Measurements from ENCODE around the gene MACF1.
"Not testable (repeated sequence)": the region's sequence is repeated elsewhere in the genome, so short reads cannot be mapped to it uniquely, and the experiment has no call there.

Gene MACF1

DNA sequence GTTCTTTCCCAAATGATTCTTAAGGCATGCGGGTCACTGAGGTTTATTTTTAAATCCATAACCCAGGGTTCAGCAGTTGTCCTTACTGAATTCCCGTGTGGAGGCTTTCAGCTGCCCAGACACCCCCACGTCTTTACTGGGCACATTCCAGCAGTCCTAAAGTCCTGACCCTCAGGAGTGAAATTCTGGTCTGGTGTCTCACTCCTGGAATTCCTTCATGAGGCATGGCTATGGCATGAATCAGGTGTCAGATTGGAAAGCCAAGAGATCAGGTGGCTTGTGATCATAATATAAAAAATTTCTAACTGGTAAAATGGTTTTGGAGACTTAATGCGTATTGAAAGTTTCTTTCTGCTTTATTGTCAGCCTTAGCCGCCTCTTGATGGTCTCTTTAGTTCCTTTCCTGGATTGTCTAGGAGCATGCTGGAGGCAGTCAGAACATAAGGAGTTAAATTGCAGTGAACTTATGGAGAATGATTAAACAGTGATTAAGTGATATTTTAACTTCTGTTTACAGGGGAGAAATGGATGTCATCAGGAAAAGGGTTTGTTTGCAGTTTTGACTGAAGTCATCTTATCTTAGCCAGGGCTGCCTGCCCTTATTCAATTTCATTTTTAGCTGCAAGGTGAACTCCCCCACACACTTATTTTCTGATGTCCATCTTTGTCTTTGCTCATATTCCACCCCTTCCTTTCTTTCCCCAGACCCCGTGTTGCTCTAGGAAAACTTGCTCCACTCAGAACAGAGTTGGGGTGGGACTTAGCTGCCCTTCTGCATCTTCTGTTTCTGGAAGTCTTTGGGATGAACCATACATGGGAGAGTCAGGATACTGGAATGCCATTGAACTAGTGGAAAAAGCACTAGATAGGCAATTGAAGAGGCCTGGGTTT lies 25.7 kb upstream of the MACF1 start:
- no peak for DNase-seq

DNA sequence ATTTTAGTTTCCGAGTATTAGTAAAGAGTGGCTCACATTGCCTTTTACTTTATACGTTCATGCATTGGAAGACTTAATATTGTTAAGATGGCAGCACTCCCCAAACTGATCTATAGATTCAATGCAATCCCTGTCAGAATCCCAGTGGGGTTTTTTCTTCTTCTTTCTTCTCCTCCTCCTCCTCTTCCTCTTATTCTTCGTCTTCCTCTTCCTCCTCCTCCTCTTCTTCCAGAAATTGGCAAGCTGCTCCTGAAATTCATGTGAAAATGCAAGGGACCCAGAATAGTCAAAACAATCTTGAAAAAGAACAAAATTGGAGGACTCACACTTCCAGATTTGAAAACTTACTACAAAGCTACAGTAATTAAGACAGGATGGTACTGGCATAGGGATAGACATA lies 23.2 kb upstream of the MACF1 start:
- no peak for DNase-seq

DNA sequence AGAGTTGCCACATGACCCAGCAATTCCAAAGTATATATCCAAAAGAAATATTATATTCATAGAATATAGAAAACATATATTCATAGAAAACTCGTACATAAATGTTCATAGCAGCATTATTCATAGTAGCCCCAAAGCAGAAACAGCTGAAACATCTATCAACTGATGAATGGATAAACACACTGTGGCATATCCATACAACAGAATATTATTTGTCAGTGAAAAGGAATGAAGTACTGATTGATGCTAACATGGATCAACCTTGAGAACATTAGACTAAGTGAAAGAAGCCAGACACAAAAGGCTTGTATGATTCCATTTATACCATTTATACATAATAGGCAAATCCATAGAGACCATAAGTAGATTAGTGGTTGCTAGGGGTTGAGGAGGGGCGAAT lies 21.7 kb upstream of the MACF1 start:
- DNase-seq, result no peak

DNA sequence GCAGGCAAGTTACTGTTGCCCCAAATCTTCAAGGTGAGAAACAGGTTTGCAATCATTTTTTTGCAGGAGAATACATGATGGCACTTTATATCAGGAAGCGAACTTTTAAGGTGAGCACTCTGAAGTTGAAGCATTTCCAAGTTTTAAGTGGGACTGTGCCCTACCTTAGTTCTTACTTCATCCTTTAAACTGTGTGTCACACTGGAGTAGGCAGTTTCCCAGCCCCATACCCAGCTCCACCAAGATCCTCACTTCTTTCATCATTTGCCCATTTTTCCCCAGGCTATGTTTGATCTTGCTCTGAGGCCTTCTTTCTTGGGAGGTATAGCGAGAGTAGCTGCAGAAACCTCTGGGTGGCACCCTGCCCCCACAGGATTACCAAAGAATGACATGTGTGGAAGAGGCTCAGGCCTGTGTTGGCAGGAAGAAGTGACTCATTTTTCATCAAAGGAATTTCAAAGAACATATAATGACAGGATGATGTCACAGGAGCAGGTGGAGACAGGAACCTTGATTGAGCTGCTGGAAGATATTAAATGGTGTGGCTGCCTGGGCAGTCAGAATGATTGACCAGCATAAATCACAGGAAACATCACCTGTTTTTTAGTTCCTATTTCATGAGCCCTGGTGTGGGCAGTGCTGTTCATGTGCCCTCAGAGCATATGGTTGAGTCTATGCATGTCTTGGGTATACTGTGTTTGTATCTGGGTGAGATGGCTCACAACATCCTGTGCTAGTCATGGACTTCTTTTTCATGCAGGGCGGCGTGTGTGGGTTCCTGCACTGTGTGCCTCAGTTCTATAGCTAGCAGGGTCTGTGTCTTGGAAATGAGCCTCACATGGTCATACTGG lies 20.8 kb upstream of the MACF1 start:
- peak; percentile 94 for DNase-seq

DNA sequence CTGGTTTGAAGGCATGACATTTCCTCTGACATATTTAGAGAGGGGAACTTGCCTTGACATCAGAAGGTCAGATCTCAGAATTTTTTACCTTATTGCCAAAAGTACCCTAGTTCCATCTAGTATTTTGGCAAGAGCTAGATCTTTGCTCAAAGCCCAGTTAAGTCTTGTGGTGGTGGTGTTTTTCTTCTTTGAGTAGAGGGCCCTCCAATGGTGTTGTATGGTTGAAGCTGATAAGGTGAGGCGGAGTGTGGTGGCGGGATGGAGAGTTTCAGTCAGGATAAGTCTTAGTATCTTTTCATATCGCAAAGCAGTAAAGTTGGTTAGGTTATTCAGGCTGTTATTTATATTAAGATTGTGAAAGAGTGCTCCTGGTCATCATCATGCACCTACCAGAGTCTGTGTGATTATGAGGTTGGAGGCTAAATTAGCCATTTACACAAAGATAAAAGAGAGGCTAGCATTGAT lies 20.1 kb upstream of the MACF1 start:
- no peak for DNase-seq

DNA sequence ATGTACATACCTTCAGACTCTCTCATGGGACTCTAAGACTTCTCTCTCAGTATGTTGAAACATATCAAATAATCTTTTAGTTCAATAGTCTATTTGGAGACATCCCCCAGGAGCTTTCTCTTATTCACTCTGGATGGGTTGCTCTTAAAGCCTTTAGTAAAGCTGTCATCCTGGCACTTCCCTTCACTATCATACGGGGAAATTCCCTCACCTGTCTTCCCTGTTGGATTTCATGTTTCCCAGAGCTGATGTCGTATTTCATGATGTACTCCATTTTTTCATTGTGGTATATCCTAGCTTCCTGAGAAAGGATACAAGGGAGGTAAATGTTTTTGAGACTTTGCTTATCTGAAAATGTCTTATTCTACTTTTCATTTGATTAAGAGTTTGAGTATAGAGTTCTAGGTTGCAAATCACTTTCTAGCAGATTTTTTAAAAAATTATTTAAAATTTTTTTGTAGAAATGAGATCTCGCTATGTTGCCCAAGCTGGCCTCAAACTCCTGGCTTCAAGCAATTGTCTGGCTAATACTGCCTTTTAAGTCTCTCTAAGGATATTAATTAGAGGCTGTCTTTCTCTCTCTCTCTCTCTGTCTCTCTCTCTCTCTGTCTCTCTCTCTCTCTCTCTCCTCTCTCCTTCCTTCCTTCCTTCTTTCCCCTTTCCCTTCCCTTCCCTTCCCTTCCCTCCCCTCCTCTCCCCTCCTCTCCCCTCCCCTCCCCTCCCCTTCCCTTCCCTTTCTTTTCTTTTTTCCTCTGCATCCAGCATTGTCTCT lies 17.0 kb upstream of the MACF1 start:
- no peak for DNase-seq

DNA sequence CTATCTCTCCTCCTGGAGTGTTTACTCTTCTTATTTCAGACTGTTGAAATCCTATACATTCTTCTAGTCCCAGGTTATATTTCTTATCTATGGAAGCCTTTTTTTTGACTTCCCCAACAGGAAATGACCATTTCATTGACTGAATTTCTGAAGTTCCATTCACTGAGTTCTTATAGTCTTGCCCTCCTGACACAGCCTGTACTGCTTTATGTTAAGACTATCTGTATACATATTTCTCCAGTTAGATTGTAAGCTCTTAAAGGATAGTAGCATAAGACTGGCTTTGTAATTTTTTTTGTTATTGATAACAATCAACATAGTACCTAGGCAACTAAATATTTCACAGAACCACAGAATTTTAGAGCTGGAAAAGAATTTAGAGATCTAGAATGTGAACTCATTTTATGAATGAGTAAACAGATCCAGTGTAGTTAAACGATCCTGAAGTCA lies 14.9 kb upstream of the MACF1 start:
- DNase-seq, result peak; percentile 30

DNA sequence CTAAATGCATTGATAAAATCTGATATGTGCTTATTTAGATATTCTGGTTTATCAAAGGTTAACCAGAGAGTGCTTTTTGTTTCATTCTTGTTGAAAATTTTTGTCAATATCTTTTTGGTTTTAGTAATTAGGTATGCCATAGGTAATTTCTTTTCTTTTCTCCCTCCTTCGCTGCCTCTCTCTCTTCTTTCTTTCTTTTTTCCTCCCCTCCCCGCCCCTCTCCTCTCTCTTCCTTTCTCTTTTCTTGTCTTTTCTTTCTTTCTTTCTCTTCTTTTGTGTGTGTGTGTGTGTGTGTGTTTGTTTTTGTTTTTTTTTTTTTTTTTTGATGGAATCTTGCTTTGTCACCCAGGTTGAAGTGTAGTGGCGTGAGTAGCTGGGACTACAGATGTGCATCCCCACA lies 14.4 kb upstream of the MACF1 start:
- no peak for DNase-seq

DNA sequence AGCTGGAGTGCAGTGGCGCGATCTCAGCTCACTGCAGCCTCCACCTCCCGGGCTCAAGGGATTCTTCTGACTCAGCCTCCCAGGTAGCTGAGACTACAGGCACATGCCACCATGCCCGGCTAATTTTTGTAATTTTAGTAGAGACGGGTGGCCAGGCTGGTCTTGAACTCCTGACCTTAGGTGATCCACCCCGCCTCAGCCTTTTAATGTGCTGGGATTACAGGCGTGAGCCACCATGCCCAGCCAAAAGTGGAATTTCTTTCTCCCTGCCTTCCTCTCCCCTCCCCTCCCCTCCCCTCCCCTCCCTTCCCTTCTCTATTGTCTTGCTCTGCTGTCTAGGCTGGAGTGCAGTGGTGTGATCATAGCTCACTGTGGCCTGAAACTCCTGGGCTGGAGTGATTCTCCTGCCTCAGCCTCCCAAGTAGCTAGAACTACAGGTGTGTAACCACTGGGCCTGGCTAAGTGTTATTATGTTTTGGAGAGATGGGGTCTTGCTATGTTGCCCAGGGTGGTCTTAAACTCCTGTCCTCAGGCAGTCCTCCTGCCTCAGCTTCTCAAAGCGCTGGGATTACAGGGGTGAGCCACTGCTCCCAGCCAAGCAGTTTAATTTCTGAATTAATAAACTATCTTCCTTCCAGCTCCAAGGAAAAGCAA lies 10.0 kb upstream of the MACF1 start:
- DNase-seq, result no peak

DNA sequence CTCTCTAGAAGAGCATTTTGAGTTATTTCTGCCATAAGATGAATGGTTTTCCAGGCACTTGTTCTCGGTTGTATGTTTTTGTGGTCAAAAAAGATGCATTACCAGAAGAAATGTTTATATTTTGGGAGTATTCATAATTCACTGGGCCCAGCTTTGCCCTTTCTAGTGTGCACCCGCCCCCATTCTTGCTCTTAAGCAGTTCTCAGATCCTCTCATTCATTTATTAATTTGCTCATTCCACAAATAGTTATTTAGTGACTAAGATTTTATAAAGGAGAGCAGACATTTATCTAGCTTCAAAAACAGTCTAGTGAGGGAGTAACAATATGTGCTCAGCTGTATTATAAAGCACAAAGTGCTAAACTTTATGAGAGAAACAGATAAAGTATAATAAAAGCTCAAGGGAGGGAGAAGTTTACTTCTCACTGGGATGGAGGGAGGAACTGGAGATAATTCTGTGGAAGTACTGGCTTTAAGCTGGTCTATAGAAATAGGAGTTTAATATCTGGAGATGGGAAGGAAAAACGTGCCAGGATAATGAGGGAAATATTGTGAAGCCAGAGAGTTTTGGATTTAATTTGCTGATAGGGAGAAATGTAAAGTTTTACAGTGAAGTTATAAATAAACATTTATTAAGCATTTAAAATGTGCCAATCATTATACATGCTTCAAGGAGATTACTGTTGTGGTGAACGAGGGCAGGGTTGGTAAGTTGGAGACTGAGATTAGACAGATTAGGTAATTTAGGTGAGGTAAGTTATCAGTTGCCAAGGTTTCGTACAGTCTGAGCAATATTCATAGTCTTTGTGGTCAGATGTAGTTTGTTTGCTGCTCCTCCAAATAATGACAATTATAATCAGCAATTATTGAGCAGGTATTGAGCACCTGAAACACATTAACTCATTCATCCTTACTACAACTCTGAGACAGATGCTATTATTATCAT lies 9.1 kb upstream of the MACF1 start:
- peak; percentile 83 for DNase-seq

DNA sequence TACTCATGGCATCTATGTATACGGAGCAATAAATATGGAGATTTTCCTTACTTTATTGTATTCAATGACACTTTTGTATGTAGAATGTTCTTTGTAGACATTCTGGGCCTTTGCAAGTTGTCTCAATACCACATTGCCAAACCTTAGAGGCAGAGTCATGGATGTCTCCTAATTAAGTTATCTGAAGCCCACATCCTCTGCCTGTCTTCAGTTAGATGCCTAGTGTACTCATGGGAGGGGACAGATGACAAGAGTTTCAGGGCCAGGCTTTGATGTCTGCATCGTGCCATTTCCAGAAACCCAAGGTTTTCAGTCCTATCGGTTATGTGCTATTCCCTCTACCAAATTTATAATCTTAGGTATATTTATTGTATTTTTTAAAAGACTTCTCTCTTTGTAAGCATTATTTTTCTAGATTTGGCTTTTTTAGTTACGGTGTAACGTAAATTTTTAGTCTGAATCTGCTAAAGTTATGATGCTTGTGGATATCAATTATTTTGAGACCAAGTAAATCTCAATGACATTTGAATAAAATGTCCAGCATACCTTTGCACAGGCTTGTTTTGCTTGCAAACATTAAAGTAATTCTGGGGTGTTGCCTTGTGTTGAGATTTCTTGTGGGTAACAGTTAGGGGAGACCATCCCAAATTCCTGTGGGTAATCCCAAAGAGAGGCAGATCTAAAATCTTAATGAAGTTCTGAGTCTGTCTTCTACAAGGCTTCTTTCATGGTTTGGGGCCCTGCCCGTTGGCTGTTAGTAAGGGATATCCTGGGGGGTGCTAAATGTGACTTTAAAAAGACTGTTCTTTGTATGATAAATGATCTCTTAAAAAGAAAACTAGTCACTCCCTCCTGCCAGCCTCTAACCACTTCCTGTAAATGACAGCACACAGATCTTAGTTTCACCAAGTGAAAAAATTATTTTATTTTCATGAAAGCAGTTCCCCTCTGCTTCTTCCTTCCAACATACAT lies 8.0 kb upstream of the MACF1 start:
- peak; percentile 90 for DNase-seq

DNA sequence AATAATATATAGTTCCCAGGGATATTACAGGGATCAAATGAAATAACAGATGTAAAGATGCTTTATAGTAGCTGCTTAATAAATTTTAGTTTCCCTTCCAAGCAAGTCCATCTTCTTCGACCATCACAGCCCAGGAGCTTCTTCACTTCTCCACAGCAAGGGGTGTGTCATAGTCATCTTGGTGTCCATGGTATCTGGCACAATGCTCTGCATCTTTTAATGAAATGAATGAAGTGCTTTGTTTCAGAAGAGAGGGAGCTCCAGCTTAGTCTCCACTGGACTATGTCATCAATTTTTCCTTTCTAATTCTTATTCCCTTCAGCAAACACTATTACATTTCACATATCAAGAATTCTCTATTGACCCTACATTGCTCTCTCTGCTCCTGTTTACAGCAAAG lies 4.9 kb upstream of the MACF1 start:
- no peak for DNase-seq

DNA sequence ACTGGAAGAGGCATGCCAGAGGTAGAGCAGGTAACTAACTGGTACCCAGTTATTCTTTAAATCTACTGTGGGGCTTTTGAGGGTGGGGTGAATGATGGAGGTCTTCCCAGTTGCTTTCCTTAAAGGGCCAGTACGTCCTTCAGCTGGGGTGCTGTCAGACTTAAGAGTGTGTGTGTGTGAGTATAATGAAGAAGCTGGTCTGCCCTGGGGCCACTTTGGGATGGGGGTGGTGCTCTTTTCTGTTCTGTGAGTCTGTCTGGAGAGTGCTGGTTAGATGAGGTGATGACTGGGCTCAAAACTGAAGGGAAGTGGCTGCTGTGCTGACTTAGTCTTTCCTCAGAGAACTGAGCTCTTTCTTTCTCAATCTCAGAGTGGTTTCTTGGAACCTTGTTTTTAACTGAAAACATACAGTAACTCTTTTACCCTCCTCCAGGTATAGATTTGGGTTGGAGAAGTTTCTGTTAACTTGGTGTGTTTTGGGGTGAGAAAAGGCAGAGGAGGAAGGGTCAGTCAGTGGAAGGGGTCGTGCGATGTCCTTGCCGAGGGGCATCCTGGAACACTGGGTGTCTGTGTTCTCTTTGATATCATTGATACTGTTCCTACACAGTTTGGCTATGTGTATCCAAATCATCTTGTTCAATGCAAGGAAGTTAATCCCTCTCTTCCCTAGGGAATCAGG lies 746 bp downstream of the MACF1 start:
- DNase-seq, result peak; percentile 87

DNA sequence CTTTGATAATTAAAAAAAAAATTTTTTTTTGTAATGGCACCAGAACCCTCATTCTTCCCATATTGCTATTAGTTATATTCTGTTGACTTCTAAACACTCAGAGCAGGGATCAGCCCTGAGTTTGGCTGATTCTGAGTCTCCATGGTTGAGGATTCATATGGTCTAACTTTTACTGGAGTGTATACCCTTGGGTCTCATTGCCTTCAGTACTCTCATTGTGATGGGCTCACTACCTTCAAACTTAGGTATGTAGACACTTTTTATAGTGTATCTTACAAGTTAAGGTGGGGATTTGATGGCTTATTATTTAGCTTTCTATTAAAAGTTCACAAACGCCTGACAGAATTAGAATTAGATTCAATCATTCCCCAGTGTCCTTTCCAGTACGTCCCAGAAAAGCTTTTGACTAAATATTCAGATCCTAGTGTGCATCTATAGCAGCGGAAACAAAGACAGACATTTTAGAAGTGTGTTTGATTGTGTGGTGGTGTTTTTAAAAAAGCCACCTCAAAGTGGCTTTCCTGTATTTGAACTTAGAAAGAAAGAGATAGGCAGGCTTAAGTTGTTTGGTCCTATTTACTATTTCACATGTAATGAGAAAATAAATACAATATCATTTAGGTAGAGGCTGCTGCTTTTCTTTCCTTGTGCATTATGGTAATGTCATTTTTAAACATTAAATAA lies 1.4 kb downstream of the MACF1 start:
- DNase-seq, result no peak

DNA sequence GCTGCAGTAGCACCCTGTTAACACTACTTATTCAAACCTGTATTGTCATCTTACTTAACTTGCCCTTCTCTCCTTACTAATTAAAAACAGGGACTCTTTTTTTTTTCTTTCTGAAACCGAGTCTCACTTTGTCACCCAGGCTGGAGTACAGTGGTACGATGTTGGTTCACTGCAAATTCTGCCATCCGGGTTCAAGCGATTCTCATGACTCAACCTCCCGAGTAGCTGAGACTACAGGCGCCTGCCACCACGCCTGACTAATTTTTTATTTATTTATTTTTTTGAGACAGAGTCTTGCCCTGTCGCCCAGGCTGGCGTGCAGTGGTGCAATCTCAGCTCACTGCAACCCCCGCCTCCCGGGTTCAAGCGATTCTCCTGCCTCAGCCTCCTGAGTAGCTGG lies 3.9 kb downstream of the MACF1 start:
- not testable (repeated sequence) for DNase-seq

DNA sequence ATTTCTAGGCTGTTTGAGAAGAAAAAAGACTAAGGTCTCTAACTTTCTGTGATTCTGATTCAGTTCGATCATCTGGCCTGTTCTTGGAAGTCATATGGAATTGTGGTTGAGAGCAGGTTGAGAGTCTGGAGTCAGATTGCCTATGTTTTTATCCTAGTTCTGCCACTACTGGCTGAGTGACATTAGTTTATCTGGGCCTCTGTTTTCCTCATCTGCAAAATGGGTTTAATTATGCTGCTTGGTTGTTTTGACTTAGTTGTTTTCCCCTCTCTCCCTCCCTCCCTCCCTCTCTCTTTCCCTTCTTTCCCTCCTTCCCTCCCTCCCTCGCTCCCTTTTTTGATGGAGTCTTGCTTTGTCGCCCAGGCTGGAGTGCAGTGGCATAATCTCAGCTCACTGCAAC lies 6.2 kb downstream of the MACF1 start:
- DNase-seq, result no peak

DNA sequence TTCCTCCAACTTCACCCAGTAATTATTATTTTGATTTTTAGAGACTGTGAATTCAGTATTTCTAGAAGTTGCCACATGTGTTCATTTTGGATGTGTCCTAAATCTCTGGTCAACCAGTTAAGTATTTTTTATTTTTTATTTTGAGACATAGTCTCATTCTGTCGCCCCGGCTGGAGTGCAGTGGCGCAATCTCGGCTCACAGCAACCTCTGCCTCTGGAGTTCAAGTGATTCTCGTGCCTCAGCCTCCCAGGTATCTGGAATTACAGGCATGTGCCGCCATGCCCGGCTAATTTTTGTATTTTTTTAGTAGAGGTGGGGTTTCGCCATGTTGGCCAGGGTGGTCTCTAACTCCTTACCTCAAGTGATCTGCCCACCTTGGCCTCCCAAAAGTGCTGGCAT lies 8.0 kb downstream of the MACF1 start:
- DNase-seq, result no peak

DNA sequence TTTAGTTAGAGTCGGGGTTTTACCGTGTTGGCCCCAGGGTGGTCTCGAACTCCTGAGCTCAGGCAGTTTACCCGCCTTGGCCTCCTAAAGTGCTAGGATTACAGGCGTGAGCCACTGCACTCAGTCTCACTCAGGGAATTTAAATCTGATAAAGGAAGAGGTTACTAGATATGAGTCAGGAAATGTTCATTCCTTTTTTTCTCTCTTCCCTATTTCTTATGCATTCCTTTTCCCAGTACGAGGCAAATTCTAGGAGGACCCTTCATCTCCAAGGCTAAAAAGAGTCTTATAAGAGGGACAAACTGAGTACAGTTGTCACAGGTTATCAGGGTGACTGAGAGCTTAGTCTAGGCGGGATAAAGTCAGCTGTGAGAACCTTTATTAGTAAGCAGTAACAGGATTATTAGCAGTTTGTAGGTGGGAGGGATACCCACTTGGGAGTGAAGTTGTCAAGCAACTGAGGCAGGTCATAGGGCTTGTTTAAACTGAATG lies 9.1 kb downstream of the MACF1 start:
- no peak for DNase-seq

Data from CD4-positive, alpha-beta T cell treated with Interleukin-4 for 4 hours (primary cell).